ENCODE results near the gene UPK2.
A peak's percentile ranks its signal among the peaks of the same experiment; 100 is the strongest.
"Not testable (repeated sequence)": the region's sequence is repeated elsewhere in the genome, so short reads cannot be mapped to it uniquely, and the experiment has no call there.

The UPK2 gene

GRCh38 chr11:118953265-118953664, 2.8 kb upstream of the UPK2 start:
- TF ChIP-seq, protein P1, sequence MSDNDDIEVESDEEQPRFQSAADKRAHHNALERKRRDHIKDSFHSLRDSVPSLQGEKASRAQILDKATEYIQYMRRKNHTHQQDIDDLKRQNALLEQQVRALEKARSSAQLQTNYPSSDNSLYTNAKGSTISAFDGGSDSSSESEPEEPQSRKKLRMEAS (IDR thresholded peaks at IDR 0.05; ENCODE audit: low read depth, low read length), result no peak
- TF ChIP-seq MYC (IDR thresholded peaks at IDR 0.05; ENCODE audit: low read depth, low read length) (no peak), POLR2A (IDR thresholded peaks at IDR 0.05; ENCODE audit: extremely low read depth, insufficient read length) (no peak)
- TF ChIP-seq, protein P2, sequence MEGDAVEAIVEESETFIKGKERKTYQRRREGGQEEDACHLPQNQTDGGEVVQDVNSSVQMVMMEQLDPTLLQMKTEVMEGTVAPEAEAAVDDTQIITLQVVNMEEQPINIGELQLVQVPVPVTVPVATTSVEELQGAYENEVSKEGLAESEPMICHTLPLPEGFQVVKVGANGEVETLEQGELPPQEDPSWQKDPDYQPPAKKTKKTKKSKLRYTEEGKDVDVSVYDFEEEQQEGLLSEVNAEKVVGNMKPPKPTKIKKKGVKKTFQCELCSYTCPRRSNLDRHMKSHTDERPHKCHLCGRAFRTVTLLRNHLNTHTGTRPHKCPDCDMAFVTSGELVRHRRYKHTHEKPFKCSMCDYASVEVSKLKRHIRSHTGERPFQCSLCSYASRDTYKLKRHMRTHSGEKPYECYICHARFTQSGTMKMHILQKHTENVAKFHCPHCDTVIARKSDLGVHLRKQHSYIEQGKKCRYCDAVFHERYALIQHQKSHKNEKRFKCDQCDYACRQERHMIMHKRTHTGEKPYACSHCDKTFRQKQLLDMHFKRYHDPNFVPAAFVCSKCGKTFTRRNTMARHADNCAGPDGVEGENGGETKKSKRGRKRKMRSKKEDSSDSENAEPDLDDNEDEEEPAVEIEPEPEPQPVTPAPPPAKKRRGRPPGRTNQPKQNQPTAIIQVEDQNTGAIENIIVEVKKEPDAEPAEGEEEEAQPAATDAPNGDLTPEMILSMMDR (IDR thresholded peaks at IDR 0.05; ENCODE audit: low read depth, low read length), result no peak
- H3K4me3 ChIP-seq (ENCODE audit: low read depth, low read length), result no peak overlapping the region
- peak; percentile 34 for DNase-seq (ENCODE audit: low read depth)

- DNase-seq (ENCODE audit: low read depth); H3K4me3 ChIP-seq (ENCODE audit: low read depth, low read length): not testable (repeated sequence)
Measured at GRCh38 chr11:118953976-118954375, 2.1 kb upstream of the UPK2 start.

DNA sequence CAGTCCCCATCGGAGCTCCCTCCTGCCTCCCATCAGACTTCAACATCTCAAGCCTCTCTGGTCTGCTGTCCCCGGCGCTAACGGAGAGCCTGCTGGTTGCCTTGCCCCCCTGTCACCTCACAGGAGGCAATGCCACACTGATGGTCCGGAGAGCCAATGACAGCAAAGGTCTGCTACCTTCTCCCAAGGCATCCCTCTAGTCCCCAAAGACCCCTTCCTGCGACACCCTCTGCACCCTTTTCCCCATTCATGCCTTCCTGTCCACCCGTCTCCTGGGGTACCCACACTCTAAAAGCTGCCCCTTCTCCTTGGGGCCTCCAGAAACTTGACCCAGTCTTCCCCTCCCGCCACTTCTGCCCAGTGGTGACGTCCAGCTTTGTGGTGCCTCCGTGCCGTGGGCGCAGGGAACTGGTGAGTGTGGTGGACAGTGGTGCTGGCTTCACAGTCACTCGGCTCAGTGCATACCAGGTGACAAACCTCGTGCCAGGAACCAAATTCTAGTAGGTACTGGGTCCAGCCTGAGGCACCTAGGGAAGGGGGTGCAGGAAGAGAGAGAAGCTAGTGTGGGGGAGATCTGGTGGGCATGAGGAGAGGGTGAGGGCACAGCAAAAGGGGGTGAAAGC, 860 bp downstream of the UPK2 start:
- DNase-seq (ENCODE audit: low read depth), result no peak
- TF ChIP-seq, protein P1 (IDR thresholded peaks at IDR 0.05; ENCODE audit: low read depth, low read length), result no peak
- TF ChIP-seq MYC (IDR thresholded peaks at IDR 0.05; ENCODE audit: low read depth, low read length), result no peak
- no peak for TF ChIP-seq POLR2A (IDR thresholded peaks at IDR 0.05; ENCODE audit: extremely low read depth, insufficient read length)
- TF ChIP-seq, protein P2 (IDR thresholded peaks at IDR 0.05; ENCODE audit: low read depth, low read length), result no peak
- H3K4me3 ChIP-seq (ENCODE audit: low read depth, low read length), result no peak overlapping the region

DNA sequence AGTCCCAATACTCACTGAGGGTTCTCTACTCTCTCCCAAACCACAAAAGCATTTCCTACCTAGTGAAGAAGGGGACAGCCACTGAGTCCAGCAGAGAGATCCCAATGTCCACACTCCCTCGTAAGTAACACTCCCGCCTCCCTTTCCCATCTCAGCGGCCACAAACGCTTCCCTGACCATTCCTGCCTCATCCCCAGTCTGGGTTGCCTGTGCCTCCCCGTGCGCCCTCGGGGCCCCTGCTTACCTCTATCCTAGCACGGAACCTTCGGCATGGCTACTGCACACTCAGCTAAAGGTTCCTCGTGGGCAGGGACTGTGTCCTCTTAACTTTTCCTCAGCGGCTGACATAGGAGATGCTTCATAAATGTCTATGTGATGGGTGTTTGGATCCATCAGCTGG, 1.5 kb downstream of the UPK2 start:
- DNase-seq (ENCODE audit: low read depth), result no peak
- no peak overlapping the region for H3K4me3 ChIP-seq (ENCODE audit: low read depth, low read length)
- TF ChIP-seq, protein P1 (IDR thresholded peaks at IDR 0.05; ENCODE audit: low read depth, low read length), result no peak
- TF ChIP-seq POLR2A (IDR thresholded peaks at IDR 0.05; ENCODE audit: extremely low read depth, insufficient read length) (no peak), MYC (IDR thresholded peaks at IDR 0.05; ENCODE audit: low read depth, low read length) (no peak)
- TF ChIP-seq, protein P2 (IDR thresholded peaks at IDR 0.05; ENCODE audit: low read depth, low read length), result no peak

DNA sequence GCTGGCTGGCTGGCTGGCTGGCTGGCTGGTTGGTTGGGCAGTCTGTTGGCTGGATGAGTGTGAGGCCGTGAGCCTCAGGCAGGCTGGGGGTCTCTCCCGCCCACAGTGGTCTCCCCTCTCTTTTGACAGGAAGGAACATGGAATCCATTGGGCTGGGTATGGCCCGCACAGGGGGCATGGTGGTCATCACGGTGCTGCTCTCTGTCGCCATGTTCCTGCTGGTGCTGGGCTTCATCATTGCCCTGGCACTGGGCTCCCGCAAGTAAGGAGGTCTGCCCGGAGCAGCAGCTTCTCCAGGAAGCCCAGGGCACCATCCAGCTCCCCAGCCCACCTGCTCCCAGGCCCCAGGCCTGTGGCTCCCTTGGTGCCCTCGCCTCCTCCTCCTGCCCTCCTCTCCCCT, 1.9 kb downstream of the UPK2 start:
- no peak for TF ChIP-seq POLR2A (IDR thresholded peaks at IDR 0.05; ENCODE audit: extremely low read depth, insufficient read length)
- no peak for TF ChIP-seq MYC (IDR thresholded peaks at IDR 0.05; ENCODE audit: low read depth, low read length)
- TF ChIP-seq, protein P1 (IDR thresholded peaks at IDR 0.05; ENCODE audit: low read depth, low read length), result no peak
- TF ChIP-seq, protein P2 (IDR thresholded peaks at IDR 0.05; ENCODE audit: low read depth, low read length), result no peak
- DNase-seq (ENCODE audit: low read depth), result no peak
- H3K4me3 ChIP-seq (ENCODE audit: low read depth, low read length), result no peak overlapping the region

DNA sequence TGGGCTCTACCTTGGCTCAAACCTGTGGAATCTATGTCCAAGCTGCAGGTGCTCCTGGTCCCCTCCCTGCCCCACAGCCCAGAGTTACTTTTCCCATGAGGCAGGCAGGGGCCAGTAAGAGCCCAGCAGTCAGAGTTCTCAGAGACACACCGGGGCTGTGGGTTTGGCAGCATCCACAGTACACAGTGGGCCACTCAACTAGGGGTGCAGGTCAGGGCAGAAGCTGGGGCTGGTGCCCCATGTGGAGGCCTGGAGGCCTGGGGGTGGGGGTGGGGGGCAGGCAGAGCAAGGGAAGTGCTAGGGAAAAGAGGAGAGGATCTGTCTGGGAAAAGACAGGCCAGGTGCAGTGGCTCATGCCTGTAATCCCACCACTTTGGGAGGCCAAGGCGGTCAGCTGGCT, 2.5 kb downstream of the UPK2 start:
- DNase-seq (ENCODE audit: low read depth), result no peak
- H3K4me3 ChIP-seq (ENCODE audit: low read depth, low read length), result no peak overlapping the region
- TF ChIP-seq MYC (IDR thresholded peaks at IDR 0.05; ENCODE audit: low read depth, low read length) (no peak), POLR2A (IDR thresholded peaks at IDR 0.05; ENCODE audit: extremely low read depth, insufficient read length) (no peak)
- TF ChIP-seq, protein P1 (IDR thresholded peaks at IDR 0.05; ENCODE audit: low read depth, low read length), result no peak
- TF ChIP-seq, protein P2 (IDR thresholded peaks at IDR 0.05; ENCODE audit: low read depth, low read length), result no peak
